ENCODE results near the gene RNF212. TPM values are rescaled to one million over a fixed set of nuclear protein-coding genes. Genes with fewer than 3 reads are reported as not detected.
A peak's percentile ranks its signal among the peaks of the same experiment; 100 is the strongest.

Gene RNF212
- total RNA-seq, 1 donor = 2.8 TPM

- H3K4me3 ChIP-seq (ENCODE audit: low read depth, low read length) = no peak overlapping the region
- no peak for DNase-seq (ENCODE audit: low read depth)
- TF ChIP-seq CTCF (IDR thresholded peaks at IDR 0.05; ENCODE audit: insufficient read depth, low read length) = no peak
Observed at GRCh38 chr4:1153567-1154090, 40.3 kb upstream of the RNF212 start.

DNA sequence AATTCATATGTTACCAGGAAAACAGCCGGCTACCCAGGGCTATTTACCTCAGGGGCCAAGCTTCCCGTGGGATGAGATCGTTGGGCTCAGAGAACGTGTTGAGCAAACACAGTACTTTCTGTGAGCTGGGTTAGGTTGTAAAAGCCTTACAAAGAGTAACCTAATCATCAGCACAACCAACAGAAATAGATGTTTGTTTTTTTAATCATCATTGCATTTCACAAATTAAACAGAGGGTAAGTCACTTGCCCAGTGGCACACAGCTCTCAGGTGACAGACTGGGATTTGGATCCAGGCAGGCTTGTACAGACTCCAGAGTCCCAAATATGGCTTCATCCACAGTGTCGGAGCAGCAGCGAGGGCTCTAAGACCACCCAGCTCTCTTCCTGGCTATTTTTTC is 38.9 kb upstream of the RNF212 start:
- no peak for TF ChIP-seq CTCF (IDR thresholded peaks at IDR 0.05; ENCODE audit: insufficient read depth, low read length)
- no peak for DNase-seq (ENCODE audit: low read depth)
- H3K4me3 ChIP-seq (ENCODE audit: low read depth, low read length) = no peak overlapping the region

GRCh38 chr4:1151541-1151940 is 38.2 kb upstream of the RNF212 start:
- no peak for TF ChIP-seq CTCF (IDR thresholded peaks at IDR 0.05; ENCODE audit: insufficient read depth, low read length)
- no peak for DNase-seq (ENCODE audit: low read depth)
- no peak overlapping the region for H3K4me3 ChIP-seq (ENCODE audit: low read depth, low read length)

DNA sequence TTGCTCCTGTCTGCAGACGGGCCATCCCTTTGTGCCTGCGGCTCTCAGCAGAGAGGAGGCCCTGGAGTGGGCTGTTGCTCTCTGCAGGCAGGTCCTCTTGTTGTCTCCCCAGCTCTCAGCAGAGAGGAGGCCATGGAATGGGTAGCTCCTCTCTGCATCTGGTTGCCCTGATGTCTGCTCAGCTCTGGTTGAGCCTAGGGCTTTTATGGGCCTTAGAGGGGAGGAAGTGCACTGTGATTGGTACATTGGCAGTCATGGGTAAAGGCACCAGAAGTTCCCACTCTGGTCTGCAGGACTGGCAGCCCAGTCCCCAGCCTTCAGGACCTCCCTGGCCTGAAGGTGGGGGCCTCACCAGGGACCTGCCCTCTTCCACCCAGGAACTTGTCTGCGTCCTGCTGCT is 37.5 kb upstream of the RNF212 start:
- DNase-seq (ENCODE audit: low read depth) = no peak
- no peak overlapping the region for H3K4me3 ChIP-seq (ENCODE audit: low read depth, low read length)
- no peak for TF ChIP-seq CTCF (IDR thresholded peaks at IDR 0.05; ENCODE audit: insufficient read depth, low read length)

GRCh38 chr4:1139860-1140259 is 26.5 kb upstream of the RNF212 start:
- no peak for DNase-seq (ENCODE audit: low read depth)
- no peak overlapping the region for H3K4me3 ChIP-seq (ENCODE audit: low read depth, low read length)
- TF ChIP-seq CTCF (IDR thresholded peaks at IDR 0.05; ENCODE audit: insufficient read depth, low read length) = no peak

- H3K4me3 ChIP-seq (ENCODE audit: low read depth, low read length) = no peak overlapping the region
- TF ChIP-seq CTCF (IDR thresholded peaks at IDR 0.05; ENCODE audit: insufficient read depth, low read length) = no peak
- DNase-seq (ENCODE audit: low read depth) = peak; percentile 11
Observed at GRCh38 chr4:1137850-1138249, 24.5 kb upstream of the RNF212 start.

All from fibroblast of the aortic adventitia (primary cell).